Measurements from ENCODE around the gene DLX4. TPM values are rescaled to one million over a fixed set of nuclear protein-coding genes. Genes with fewer than 3 reads are reported as not detected.

DLX4 gene
- total RNA-seq, 1 experiment from 2014 or later: 1.3 TPM

DNA sequence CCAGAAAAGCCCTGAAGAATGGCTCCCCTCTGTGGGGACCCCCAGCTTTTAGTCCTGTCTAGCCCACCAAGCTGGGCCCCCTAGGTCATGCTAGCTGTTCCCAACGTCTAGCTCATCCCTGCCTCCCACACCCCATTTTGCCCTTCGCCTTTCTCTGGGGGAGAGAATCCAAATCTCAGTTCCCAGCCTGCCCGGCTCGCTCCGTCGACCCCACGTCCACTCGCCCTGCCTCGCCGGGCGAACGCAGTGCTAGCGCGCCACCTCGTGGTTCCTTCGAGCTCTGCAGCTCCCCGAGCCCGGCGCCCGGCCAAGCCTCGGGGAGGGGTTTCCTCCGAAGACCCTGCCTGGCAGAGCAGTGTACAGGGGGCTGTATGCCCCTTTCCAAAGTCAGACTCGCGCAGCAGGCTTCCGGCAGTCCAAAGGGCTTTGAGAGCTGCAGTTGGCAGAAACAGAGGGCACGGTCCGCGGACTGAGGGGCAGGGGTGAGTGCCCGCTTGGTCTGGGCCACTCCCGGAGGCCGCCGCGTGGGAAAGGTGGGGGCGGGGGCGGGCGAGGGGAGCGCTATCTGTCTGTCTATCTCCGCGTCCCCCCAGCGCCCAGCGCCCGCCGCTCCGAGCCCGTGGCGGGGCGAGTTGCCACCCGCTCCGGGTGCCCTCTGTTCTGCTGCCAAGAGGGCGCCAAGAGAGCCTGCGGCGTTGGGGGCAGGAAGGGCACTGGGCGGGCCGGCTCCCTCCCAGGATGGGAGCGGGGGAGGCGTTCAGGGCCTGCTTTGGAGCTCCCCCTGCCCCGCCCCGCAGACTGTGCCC lies 27.7 kb downstream of the DLX4 start:
- POLR2A ChIA-PET: interaction anchor here (1.2 kb wide), 1 partner anchor 136 kb away, joined by 4 read pairs; no protein-coding TSS in a partner anchor
- H3K4me1 Mint-ChIP-seq: peaks cover 33% of the 10 kb centered on the region
- DNase-seq (ENCODE audit: low spot score): peak; percentile 80

DNA sequence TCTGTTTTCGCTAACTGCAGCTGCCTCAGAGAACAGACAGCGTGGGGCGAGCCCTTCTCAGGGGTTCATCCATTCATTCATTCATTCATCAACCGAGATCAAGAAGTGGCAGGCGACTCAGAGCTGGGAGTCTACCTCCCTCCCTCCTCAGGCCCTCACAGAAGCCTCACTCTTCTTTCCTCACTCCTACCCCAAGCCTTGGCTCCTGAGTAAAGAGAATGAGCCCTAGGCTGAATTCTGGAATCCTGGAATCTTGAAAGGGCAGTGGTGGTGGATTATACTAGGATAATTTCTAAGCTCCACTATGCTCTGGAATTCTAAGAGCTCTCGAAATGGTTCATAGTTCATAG lies 28.3 kb downstream of the DLX4 start:
- CTCF ChIA-PET: interaction anchor here (1.0 to 8.1 kb wide), 41 partner anchors 9 to 500 kb away, joined by 3 to 269 read pairs (median 8); partner anchors contain the start of genes DLX4 and ITGA3
- no peak for ATAC-seq

More for the DNA sequence above, 27.7 kb downstream of the DLX4 start:
- no peak overlapping the region for H3K27ac Mint-ChIP-seq
- CTCF ChIA-PET: interaction anchor here (0.5 to 8.1 kb wide), 52 partner anchors 8 to 720 kb away, joined by 3 to 269 read pairs (median 6); partner anchors contain the start of genes DLX4 and ITGA3
- ATAC-seq: peak; percentile 14
- TF ChIP-seq ZNF232 (CRISPR knock-in tag; IDR thresholded peaks at IDR 0.05): no peak
- TF ChIP-seq, protein P1, sequence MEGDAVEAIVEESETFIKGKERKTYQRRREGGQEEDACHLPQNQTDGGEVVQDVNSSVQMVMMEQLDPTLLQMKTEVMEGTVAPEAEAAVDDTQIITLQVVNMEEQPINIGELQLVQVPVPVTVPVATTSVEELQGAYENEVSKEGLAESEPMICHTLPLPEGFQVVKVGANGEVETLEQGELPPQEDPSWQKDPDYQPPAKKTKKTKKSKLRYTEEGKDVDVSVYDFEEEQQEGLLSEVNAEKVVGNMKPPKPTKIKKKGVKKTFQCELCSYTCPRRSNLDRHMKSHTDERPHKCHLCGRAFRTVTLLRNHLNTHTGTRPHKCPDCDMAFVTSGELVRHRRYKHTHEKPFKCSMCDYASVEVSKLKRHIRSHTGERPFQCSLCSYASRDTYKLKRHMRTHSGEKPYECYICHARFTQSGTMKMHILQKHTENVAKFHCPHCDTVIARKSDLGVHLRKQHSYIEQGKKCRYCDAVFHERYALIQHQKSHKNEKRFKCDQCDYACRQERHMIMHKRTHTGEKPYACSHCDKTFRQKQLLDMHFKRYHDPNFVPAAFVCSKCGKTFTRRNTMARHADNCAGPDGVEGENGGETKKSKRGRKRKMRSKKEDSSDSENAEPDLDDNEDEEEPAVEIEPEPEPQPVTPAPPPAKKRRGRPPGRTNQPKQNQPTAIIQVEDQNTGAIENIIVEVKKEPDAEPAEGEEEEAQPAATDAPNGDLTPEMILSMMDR (IDR thresholded peaks at IDR 0.05): peak; percentile 96
- no peak for TF ChIP-seq ZNF512 (CRISPR knock-in tag; IDR thresholded peaks at IDR 0.05; ENCODE audit: borderline replicate concordance)
- no peak for TF ChIP-seq NR2C2 (CRISPR knock-in tag; IDR thresholded peaks at IDR 0.05)
- TF ChIP-seq CBFB (CRISPR knock-in tag; IDR thresholded peaks at IDR 0.05; ENCODE audit: low read depth): no peak
- TF ChIP-seq E2F4 (CRISPR knock-in tag; IDR thresholded peaks at IDR 0.05; ENCODE audit: borderline replicate concordance, low read depth): no peak
- no peak for TF ChIP-seq ZNF671 (CRISPR knock-in tag; IDR thresholded peaks at IDR 0.05)
- TF ChIP-seq SP1 (CRISPR knock-in tag; conservative IDR thresholded peaks at IDR 0.05): 0 out of 2 replicates have a peak, but pooled peaks have one; percentile 41
- no peak for TF ChIP-seq SOX15 (CRISPR knock-in tag; IDR thresholded peaks at IDR 0.05)
- peaks cover 91% of the 10 kb centered on the region for H3K27me3 Mint-ChIP-seq (ENCODE audit: low read depth)
- peak overlapping the region; percentile 65 for H3K4me3 Mint-ChIP-seq
- H3K9me3 Mint-ChIP-seq: no peaks in the 10 kb centered on the region
- H3K36me3 Mint-ChIP-seq: no peaks in the 10 kb centered on the region

More for the DNA sequence above, 28.3 kb downstream of the DLX4 start:
- no peaks in the 10 kb centered on the region for H3K9me3 Mint-ChIP-seq
- no peaks in the 10 kb centered on the region for H3K36me3 Mint-ChIP-seq
- DNase-seq (ENCODE audit: low spot score): no peak
- peaks cover 91% of the 10 kb centered on the region for H3K27me3 Mint-ChIP-seq (ENCODE audit: low read depth)
- H3K4me1 Mint-ChIP-seq: peaks cover 33% of the 10 kb centered on the region
- TF ChIP-seq CBFB (CRISPR knock-in tag; IDR thresholded peaks at IDR 0.05; ENCODE audit: low read depth) (no peak), STAT6 (CRISPR knock-in tag; conservative IDR thresholded peaks at IDR 0.05; ENCODE audit: low read depth) (no peak), ZBTB21 (CRISPR knock-in tag; IDR thresholded peaks at IDR 0.05; ENCODE audit: borderline replicate concordance) (no peak)
- TF ChIP-seq, protein P2, sequence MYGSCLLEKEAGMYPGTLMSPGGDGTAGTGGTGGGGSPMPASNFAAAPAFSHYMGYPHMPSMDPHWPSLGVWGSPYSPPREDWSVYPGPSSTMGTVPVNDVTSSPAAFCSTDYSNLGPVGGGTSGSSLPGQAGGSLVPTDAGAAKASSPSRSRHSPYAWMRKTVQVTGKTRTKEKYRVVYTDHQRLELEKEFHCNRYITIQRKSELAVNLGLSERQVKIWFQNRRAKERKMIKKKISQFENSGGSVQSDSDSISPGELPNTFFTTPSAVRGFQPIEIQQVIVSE (CRISPR knock-in tag; IDR thresholded peaks at IDR 0.05; ENCODE audit: borderline replicate concordance): no peak
- POLR2A ChIA-PET: interaction anchor here (1.2 kb wide), 1 partner anchor 136 kb away, joined by 4 read pairs; no protein-coding TSS in a partner anchor
- H3K27ac Mint-ChIP-seq: no peak overlapping the region
- peak overlapping the region; percentile 65 for H3K4me3 Mint-ChIP-seq
